Keratinocyte (primary cell): Measurements from ENCODE around the gene DEXI.

Experiments
- EZH2 ChIP-seq: IDR thresholded peaks from one replicate; pipeline ENCODE4 v1.6.1; 2012; ENCODE audit warnings: inconsistent platforms, mild to moderate bottlenecking, low read length, moderate library complexity
- TF ChIP-seq, protein P1 (sequence below), 3 experiments: IDR thresholded peaks in 1 of 3; conservative IDR thresholded peaks in 1 of 3; optimal IDR thresholded peaks in 1 of 3; 2 replicates in 2 of 3; 3 replicates in 1 of 3; pipeline versions ENCODE3 to v1.5.1; 2011; ENCODE audit warnings: low read length in 3 of 3, mild to moderate bottlenecking in 3 of 3, moderate library complexity in 2 of 3, control low read depth in 1 of 3, inconsistent platforms in 1 of 3; ENCODE audit not compliant: insufficient read depth in 2 of 3; ENCODE audit errors: extremely low read depth in 1 of 3

DNA sequence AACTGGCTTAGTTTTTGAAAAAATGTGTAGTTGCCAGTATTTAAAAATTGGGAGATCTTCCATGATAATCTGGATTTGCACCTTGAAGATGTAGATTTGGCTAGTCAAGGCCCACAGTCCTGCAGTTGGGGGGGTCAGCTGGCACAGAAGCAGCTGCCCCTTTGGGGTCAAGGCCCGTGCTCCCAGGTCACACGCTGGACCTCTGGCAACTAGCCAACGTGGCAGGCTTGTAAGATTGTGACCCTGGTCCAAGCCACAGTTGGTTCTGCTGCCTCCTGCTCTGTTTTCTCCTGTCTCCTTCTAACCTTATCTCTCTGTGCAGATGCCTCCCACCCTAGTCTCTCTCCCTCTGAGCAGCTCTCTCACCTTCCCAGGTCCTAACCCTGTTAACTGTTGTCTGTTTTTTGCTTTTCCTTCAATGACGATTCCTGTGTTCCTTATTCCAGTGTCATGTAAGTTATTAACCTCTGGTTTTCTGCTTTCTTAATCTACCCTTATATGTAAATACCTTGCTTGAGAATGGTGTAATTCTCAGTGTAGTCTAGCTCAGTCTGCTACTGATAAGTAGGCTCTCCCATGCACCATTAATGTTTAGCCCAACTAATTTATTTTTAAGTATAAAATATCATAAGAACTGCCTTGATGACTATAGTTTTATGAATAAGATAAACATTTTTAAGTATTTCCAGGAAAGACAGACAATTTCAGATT, 30.0 kb upstream of the DEXI start:
- TF ChIP-seq, protein P1, sequence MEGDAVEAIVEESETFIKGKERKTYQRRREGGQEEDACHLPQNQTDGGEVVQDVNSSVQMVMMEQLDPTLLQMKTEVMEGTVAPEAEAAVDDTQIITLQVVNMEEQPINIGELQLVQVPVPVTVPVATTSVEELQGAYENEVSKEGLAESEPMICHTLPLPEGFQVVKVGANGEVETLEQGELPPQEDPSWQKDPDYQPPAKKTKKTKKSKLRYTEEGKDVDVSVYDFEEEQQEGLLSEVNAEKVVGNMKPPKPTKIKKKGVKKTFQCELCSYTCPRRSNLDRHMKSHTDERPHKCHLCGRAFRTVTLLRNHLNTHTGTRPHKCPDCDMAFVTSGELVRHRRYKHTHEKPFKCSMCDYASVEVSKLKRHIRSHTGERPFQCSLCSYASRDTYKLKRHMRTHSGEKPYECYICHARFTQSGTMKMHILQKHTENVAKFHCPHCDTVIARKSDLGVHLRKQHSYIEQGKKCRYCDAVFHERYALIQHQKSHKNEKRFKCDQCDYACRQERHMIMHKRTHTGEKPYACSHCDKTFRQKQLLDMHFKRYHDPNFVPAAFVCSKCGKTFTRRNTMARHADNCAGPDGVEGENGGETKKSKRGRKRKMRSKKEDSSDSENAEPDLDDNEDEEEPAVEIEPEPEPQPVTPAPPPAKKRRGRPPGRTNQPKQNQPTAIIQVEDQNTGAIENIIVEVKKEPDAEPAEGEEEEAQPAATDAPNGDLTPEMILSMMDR (optimal IDR thresholded peaks at IDR 0.05 in 1 of 3, IDR thresholded peaks at IDR 0.05 in 1 of 3, conservative IDR thresholded peaks at IDR 0.05 in 1 of 3; ENCODE audit: extremely low read depth in 1 of 3, insufficient read depth in 2 of 3, low read length in 3 of 3), result no peak
- TF ChIP-seq EZH2, result no peak
